ENCODE results near the gene ATAD3C. TPM values are rescaled to one million over a fixed set of nuclear protein-coding genes. Genes with fewer than 3 reads are reported as not detected.

ATAD3C gene
- polyA plus RNA-seq, 1 donor (not counting 4 experiments of a cell fraction or from before 2014, with no cell fraction given) = 0.39 TPM

DNA sequence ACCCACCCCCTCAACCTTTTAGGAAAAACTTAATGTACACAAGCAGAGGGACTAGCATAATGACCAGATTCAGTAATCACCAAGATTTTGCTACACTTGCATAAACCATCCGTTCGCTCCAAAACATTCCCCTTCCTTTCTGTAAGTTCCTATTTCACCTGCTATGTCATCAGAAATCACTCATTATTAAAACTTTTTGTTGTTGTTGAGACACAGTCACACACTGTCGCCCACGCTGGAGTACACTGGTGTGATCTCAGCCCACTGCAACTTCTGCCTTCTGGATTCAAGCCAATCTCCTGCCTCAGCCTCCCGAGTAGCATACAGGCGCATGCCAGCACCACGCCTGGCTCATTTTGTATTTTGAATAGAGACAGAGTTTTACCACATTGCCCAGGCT, 45.8 kb upstream of the ATAD3C start:
- H3K27ac ChIP-seq (ENCODE audit: control insufficient read depth, insufficient read depth, low read length) = no peak overlapping the region
- peaks cover 75% of the 10 kb centered on the region for H3K79me2 ChIP-seq (ENCODE audit: control insufficient read depth, insufficient read depth, low read length)
- no peaks in the 10 kb centered on the region for H3K27me3 ChIP-seq (ENCODE audit: control insufficient read depth, extremely low read depth, insufficient read depth, low read length)
- H2AFZ ChIP-seq (ENCODE audit: control insufficient read depth, low read length) = no peak overlapping the region
- no peak overlapping the region for H3K4me3 ChIP-seq (ENCODE audit: control insufficient read depth in 2 of 3, extremely low read depth in 1 of 3, insufficient read depth in 2 of 3, low read depth in 1 of 3, low read length in 3 of 3)
- no peak for DNase-seq (ENCODE audit: low read depth, low spot score)
- no peak overlapping the region for H3K4me2 ChIP-seq (ENCODE audit: control insufficient read depth, extremely low read depth, insufficient read depth, low read depth, low read length)
- H3K36me3 ChIP-seq (ENCODE audit: control insufficient read depth in 2 of 2, extremely low read depth in 1 of 2, insufficient read depth in 2 of 2, low read length in 2 of 2) = peaks cover 26 to 41% of the 10 kb centered on the region in 2 experiments
- no peak for FAIRE-seq
- no peaks in the 10 kb centered on the region for H3K9me3 ChIP-seq (ENCODE audit: control insufficient read depth, low read depth, low read length)
- dilution Hi-C loops (cut with MboI; ENCODE audit: extremely low pct_ligation_motif_present, low sequenced_read_pairs) = no loop called here
- no peak overlapping the region for H3K9ac ChIP-seq (ENCODE audit: control insufficient read depth, extremely low read depth, insufficient read depth, low read length)
- peaks cover 12% of the 10 kb centered on the region for H4K20me1 ChIP-seq (ENCODE audit: control insufficient read depth, extremely low read depth, insufficient read depth, low read length)
- TF ChIP-seq, protein P1, sequence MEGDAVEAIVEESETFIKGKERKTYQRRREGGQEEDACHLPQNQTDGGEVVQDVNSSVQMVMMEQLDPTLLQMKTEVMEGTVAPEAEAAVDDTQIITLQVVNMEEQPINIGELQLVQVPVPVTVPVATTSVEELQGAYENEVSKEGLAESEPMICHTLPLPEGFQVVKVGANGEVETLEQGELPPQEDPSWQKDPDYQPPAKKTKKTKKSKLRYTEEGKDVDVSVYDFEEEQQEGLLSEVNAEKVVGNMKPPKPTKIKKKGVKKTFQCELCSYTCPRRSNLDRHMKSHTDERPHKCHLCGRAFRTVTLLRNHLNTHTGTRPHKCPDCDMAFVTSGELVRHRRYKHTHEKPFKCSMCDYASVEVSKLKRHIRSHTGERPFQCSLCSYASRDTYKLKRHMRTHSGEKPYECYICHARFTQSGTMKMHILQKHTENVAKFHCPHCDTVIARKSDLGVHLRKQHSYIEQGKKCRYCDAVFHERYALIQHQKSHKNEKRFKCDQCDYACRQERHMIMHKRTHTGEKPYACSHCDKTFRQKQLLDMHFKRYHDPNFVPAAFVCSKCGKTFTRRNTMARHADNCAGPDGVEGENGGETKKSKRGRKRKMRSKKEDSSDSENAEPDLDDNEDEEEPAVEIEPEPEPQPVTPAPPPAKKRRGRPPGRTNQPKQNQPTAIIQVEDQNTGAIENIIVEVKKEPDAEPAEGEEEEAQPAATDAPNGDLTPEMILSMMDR (optimal IDR thresholded peaks at IDR 0.05 in 1 of 3, IDR thresholded peaks at IDR 0.05 in 1 of 3, conservative IDR thresholded peaks at IDR 0.05 in 1 of 3; ENCODE audit: extremely low read depth in 1 of 3, insufficient read depth in 2 of 3, low read length in 3 of 3) = no peak
- no peak for TF ChIP-seq EZH2 (IDR thresholded peaks at IDR 0.05; ENCODE audit: low read length)
- H3K4me1 ChIP-seq (ENCODE audit: control insufficient read depth, extremely low read depth, insufficient read depth, low read length) = peaks cover 43% of the 10 kb centered on the region
- H3K9me1 ChIP-seq (ENCODE audit: control insufficient read depth, extremely low read depth, insufficient read depth, low read length) = no peaks in the 10 kb centered on the region

DNA sequence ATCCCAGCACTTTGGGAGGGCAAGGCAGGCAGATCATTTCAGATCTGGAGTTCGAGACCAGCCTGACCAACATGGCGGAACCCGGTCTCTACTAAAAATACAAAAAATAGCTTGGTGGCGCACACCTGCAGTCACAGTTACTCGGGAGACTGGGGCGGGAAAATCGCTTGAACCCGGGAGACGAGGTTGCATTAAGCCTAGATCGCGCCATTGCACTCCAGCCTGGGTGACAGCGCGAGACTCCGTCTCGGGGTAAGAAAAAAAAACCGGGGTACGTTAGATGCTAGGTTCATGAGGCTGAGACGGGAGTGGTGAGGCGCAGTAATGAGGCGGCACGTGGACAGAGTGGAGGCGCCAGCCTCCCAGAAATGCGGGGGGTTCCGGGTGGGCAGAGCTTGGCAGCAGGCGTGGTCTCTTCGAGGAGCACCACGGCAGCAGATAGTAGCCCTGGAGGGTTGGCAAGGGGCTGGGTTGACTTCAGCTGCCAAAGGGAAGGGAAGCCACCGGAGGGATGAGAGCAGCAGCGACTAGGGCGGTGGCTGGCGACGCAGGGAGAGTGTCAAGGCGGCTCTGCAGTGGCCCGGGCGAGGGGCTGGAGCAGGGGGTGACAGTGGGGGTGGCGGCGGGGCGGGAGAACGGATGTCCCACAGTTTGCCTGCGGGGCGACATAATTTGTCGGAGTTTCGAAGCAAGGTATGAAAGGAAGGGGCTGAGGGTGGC, 43.2 kb upstream of the ATAD3C start:
- Histone ChIP-seq H3K27ac (ENCODE audit: control insufficient read depth, insufficient read depth, low read length) (peak overlapping the region; percentile 76), H3K27me3 (ENCODE audit: control insufficient read depth, extremely low read depth, insufficient read depth, low read length) (no peaks in the 10 kb centered on the region), H3K36me3 (ENCODE audit: control insufficient read depth in 2 of 2, extremely low read depth in 1 of 2, insufficient read depth in 2 of 2, low read length in 2 of 2) (peaks cover 20 to 33% of the 10 kb centered on the region in 2 experiments), H4K20me1 (ENCODE audit: control insufficient read depth, extremely low read depth, insufficient read depth, low read length) (peaks cover 11% of the 10 kb centered on the region), H3K4me1 (ENCODE audit: control insufficient read depth, extremely low read depth, insufficient read depth, low read length) (peaks cover 32% of the 10 kb centered on the region), H3K9me1 (ENCODE audit: control insufficient read depth, extremely low read depth, insufficient read depth, low read length) (no peaks in the 10 kb centered on the region), H3K4me3 (ENCODE audit: control insufficient read depth in 2 of 3, extremely low read depth in 1 of 3, insufficient read depth in 2 of 3, low read depth in 1 of 3, low read length in 3 of 3) (peak overlapping the region; percentile 70 to 90 (median 86)), H3K4me2 (ENCODE audit: control insufficient read depth, extremely low read depth, insufficient read depth, low read depth, low read length) (peak overlapping the region; percentile 87), H3K9ac (ENCODE audit: control insufficient read depth, extremely low read depth, insufficient read depth, low read length) (peak overlapping the region; percentile 91), H3K9me3 (ENCODE audit: control insufficient read depth, low read depth, low read length) (no peaks in the 10 kb centered on the region), H3K79me2 (ENCODE audit: control insufficient read depth, insufficient read depth, low read length) (peaks cover 63% of the 10 kb centered on the region), H2AFZ (ENCODE audit: control insufficient read depth, low read length) (no peak overlapping the region)
- DNase-seq (ENCODE audit: low read depth, low spot score) (no peak), FAIRE-seq (no peak)
- dilution Hi-C loops (cut with MboI; ENCODE audit: extremely low pct_ligation_motif_present, low sequenced_read_pairs) = no loop called here
- TF ChIP-seq EZH2 (IDR thresholded peaks at IDR 0.05; ENCODE audit: low read length) = no peak
- TF ChIP-seq, protein P1 (optimal IDR thresholded peaks at IDR 0.05 in 1 of 3, IDR thresholded peaks at IDR 0.05 in 1 of 3, conservative IDR thresholded peaks at IDR 0.05 in 1 of 3; ENCODE audit: extremely low read depth in 1 of 3, insufficient read depth in 2 of 3, low read length in 3 of 3) = no peak
